GM19455 (cell line): ENCODE data around the gene PPHLN1.

ENCODE experiments used
- ATAC-seq: cut with Tn5 transposase; IDR thresholded peaks from one replicate; pipeline ENCODE4 v1.9.1; 2021; ENCODE audit not compliant: unreplicated experiment

Gene PPHLN1

GRCh38 chr12:42475106-42475505 is 149.1 kb downstream of the PPHLN1 start:
- ATAC-seq = no peak

- ATAC-seq = no peak
Measured at GRCh38 chr12:42477941-42478340, 152.0 kb downstream of the PPHLN1 start.

- ATAC-seq = no peak
Measured at GRCh38 chr12:42481368-42481767, 155.4 kb downstream of the PPHLN1 start.

- peak; percentile 6 for ATAC-seq
Measured at GRCh38 chr12:42482041-42482747, 156.2 kb downstream of the PPHLN1 start.

GRCh38 chr12:42482748-42483520 is 157.0 kb downstream of the PPHLN1 start:
- peak; percentile 82 for ATAC-seq

GRCh38 chr12:42483521-42483790 is 157.5 kb downstream of the PPHLN1 start:
- ATAC-seq = peak; percentile 39

- ATAC-seq = no peak
Measured at GRCh38 chr12:42484996-42485395, 159.0 kb downstream of the PPHLN1 start.

- ATAC-seq = no peak
Measured at GRCh38 chr12:42485823-42486222, 159.9 kb downstream of the PPHLN1 start.

GRCh38 chr12:42486407-42486806 is 160.4 kb downstream of the PPHLN1 start:
- ATAC-seq = no peak

- no peak for ATAC-seq
Measured at GRCh38 chr12:42490261-42490842, 164.4 kb downstream of the PPHLN1 start.
